HepG2 (cell line): ENCODE results near the gene PGP. TPM values are rescaled to one million over a fixed set of nuclear protein-coding genes. Genes with fewer than 3 reads are reported as not detected.

ENCODE experiments used
- CBFB ChIP-seq: sonication (generic); formaldehyde crosslinking; IDR thresholded peaks from 2 replicates; pipeline ENCODE4 v1.4.0; 2020; ENCODE audit warnings: missing genetic modification reagents
- ETV5 ChIP-seq: IDR thresholded peaks from 2 replicates; pipeline ENCODE4 v1.6.1; 2018; ENCODE audit warnings: missing biosample characterization, missing genetic modification reagents, inconsistent platforms, borderline replicate concordance
- FOXK1 ChIP-seq: sonication (generic); formaldehyde crosslinking; IDR thresholded peaks from 2 replicates; pipeline ENCODE4 v1.4.0; 2020; ENCODE audit warnings: low read depth, missing genetic modification reagents, borderline replicate concordance
- FOXK2 ChIP-seq: fragments of 450-650 bp; IDR thresholded peaks from 2 replicates; pipeline ENCODE4 v1.6.1; 2016
- HNF1A ChIP-seq, 2 experiments: sonication (generic) in 1 of 2; formaldehyde crosslinking in 1 of 2; IDR thresholded peaks; 2 replicates each; pipeline versions ENCODE4 v1.4.0 to v1.6.1; 2016 to 2020; ENCODE audit warnings: borderline replicate concordance in 1 of 2, low read depth in 1 of 2, mild to moderate bottlenecking in 1 of 2, missing genetic modification reagents in 1 of 2
- HNF4G ChIP-seq, 2 experiments: sonication (generic) in 1 of 2; formaldehyde crosslinking in 1 of 2; IDR thresholded peaks; 2 replicates each; pipeline versions ENCODE4 v1.4.0 to v1.6.1; 2011 to 2020; ENCODE audit warnings: borderline replicate concordance in 2 of 2, low read depth in 2 of 2, mild to moderate bottlenecking in 2 of 2, low read length in 1 of 2, missing genetic modification reagents in 1 of 2, moderate library complexity in 1 of 2
- KLF11 ChIP-seq: IDR thresholded peaks from 2 replicates; pipeline ENCODE4 v1.6.1; 2016; ENCODE audit warnings: missing compliant biosample characterization
- NR2C2 ChIP-seq: sonication (generic); formaldehyde crosslinking; IDR thresholded peaks from 2 replicates; pipeline ENCODE4 v1.4.0; 2020; ENCODE audit warnings: missing genetic modification reagents, mild to moderate bottlenecking, moderate library complexity, borderline replicate concordance
- PATZ1 ChIP-seq: sonication (generic); formaldehyde crosslinking; IDR thresholded peaks from 2 replicates; pipeline ENCODE4 v1.4.0; 2020; ENCODE audit warnings: missing genetic modification reagents
- RFXANK ChIP-seq: IDR thresholded peaks from 2 replicates; pipeline ENCODE4 v1.6.1; 2016
- TCF7L2 ChIP-seq: IDR thresholded peaks from 2 replicates; pipeline ENCODE4 v1.6.1; 2011; ENCODE audit warnings: mild to moderate bottlenecking, low read depth, low read length, moderate library complexity
- ZHX2 ChIP-seq, 2 experiments: sonication (generic) in 1 of 2; formaldehyde crosslinking in 1 of 2; IDR thresholded peaks; 2 replicates each; pipeline versions ENCODE4 v1.6.1 to v1.9.0; 2014 to 2022; ENCODE audit warnings: antibody characterized with exemption in 1 of 2, borderline replicate concordance in 1 of 2, inconsistent platforms in 1 of 2, low read depth in 1 of 2, missing genetic modification reagents in 1 of 2
- ZNF296 ChIP-seq: sonication (generic); formaldehyde crosslinking; conservative IDR thresholded peaks from 2 replicates; pipeline ENCODE4 v1.5.0; 2020; ENCODE audit warnings: mild to moderate bottlenecking, missing genetic modification reagents
- ZNF570 ChIP-seq: sonication (generic); formaldehyde crosslinking; IDR thresholded peaks from 2 replicates; pipeline ENCODE4 v1.4.0; 2020; ENCODE audit warnings: mild to moderate bottlenecking, missing genetic modification reagents, borderline replicate concordance
- ZNF616 ChIP-seq: sonication (generic); formaldehyde crosslinking; IDR thresholded peaks from 2 replicates; pipeline ENCODE4 v1.5.0; 2020; ENCODE audit warnings: low read depth, mild to moderate bottlenecking, missing genetic modification reagents
- ZNF850 ChIP-seq: sonication (generic); formaldehyde crosslinking; conservative IDR thresholded peaks from 2 replicates; pipeline ENCODE4 v1.9.0; 2021; ENCODE audit warnings: mild to moderate bottlenecking, missing genetic modification reagents
- polyA plus RNA-seq, 8 experiments: library from polyadenylated mRNA; depleted of rRNA in 3 of 8; stranded (reverse) in 7 of 8; unstranded in 1 of 8; fragments of >200 nt; fragmentation: Illumina TruSeq in 4 of 8; extraction: Trizol in 4 of 8; gene quantifications; 2 replicates each; pipeline versions ENCODE4 v1.2.1 to v1.2.3, GENCODE V29; 2011 to 2016; ENCODE audit warnings: low read depth in 4 of 8, missing spikeins in 1 of 8, mixed read lengths in 1 of 8; ENCODE audit not compliant: insufficient read depth in 1 of 8
- total RNA-seq, 5 experiments: library from RNA; depleted of rRNA; stranded (reverse); fragments of >200 nt; fragmentation: Illumina TruSeq; extraction: Trizol; gene quantifications; 2 replicates each; pipeline ENCODE4 v1.2.3, GENCODE V29; 2016; ENCODE audit warnings: low read depth in 1 of 5

The PGP gene
- total and polyA plus RNA-seq, 2 of the 13 experiments (the other 11 are each of a cell fraction or from before 2014, with no cell fraction given): 7.3 to 18.3 TPM

- TF ChIP-seq ZHX2 (IDR thresholded peaks at IDR 0.05; ENCODE audit: low read depth) (no peak), ZHX2 (CRISPR knock-in tag; IDR thresholded peaks at IDR 0.05; ENCODE audit: borderline replicate concordance) (no peak), ZNF616 (CRISPR knock-in tag) (no peak), ETV5 (CRISPR knock-in tag) (peak; percentile 33; the same call in 1 of the 2 replicates), ZNF296 (CRISPR knock-in tag) (no peak), NR2C2 (CRISPR knock-in tag) (peak; percentile 54; the same call in 1 of the 2 replicates), FOXK2 (peak; percentile 70), CBFB (CRISPR knock-in tag) (peak; percentile 88), FOXK1 (CRISPR knock-in tag) (peak; percentile 64; the same call in 1 of the 2 replicates), ZNF850 (CRISPR knock-in tag) (no peak), PATZ1 (CRISPR knock-in tag) (0 out of 2 replicates have a peak, but pooled peaks have one; percentile 22), ZNF570 (CRISPR knock-in tag) (no peak), TCF7L2 (0 out of 2 replicates have a peak, but pooled peaks have one; percentile 24), RFXANK (CRISPR knock-in tag) (no peak), HNF1A (IDR thresholded peaks at IDR 0.05; ENCODE audit: low read depth) (no peak), HNF1A (CRISPR knock-in tag; IDR thresholded peaks at IDR 0.05; ENCODE audit: borderline replicate concordance) (peak; percentile 35; the same call in 1 of the 2 replicates), HNF4G (IDR thresholded peaks at IDR 0.05; ENCODE audit: borderline replicate concordance, low read depth, low read length) (peak; percentile 25; the same call in 1 of the 2 replicates), HNF4G (CRISPR knock-in tag; IDR thresholded peaks at IDR 0.05; ENCODE audit: borderline replicate concordance, low read depth) (no peak), KLF11 (CRISPR knock-in tag) (no peak)
Observed at GRCh38 chr16:2226245-2226793, 11.7 kb upstream of the PGP start (continued).
